ENCODE measurements around the gene MRPL55. TPM values are rescaled to one million over a fixed set of nuclear protein-coding genes. Genes with fewer than 3 reads are reported as not detected.
A peak's percentile ranks its signal among the peaks of the same experiment; 100 is the strongest.

The MRPL55 gene
- total RNA-seq, 2 experiments from 2014 or later, result 45.5 TPM

DNA sequence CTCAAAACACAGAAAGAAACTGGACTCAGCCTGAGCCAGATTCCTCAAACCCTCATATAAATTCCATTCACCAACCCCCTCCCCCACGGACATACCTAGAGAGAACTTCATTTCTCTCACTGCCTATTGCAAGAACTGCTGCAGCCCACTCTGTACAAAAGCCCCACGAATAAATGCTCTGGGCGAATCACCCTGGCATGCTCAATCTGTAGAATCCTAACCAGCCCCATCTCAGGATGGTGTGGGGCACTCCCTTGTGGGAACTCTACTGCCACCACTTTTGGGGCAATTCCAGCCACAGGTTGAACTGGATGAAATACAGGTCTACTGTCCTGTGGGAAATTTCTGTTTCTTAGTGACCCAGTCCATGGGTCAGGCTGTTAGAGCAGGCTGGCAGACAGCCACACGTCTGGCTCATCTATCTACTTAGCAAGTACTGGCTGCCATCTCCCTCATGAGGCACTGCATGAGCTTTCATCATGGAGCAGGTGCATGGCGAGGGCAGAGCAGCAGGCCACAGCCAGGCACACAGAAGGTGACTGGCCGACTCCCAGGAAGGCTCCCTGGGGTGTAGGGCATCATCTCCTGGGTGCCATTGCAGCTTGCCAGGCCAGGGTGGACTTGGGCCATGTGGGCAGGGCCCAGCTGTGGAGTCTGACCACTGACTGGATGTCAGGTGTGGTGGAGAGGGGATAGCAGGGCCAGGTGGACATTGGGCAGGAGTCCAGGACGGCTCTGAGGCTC is 4.4 kb downstream of the MRPL55 start:
- CTCF ChIA-PET, result interaction anchor here (1.1 kb wide), 1 partner anchor 101 kb away, joined by 3 read pairs; no protein-coding TSS in a partner anchor
- peak overlapping the region; percentile 46 for H3K27ac Mint-ChIP-seq
- intact Hi-C loops (cut with micrococcal nuclease), result no loop called here
- peaks cover 14% of the 10 kb centered on the region for H3K36me3 Mint-ChIP-seq (ENCODE audit: low read depth)
- peaks cover 37% of the 10 kb centered on the region for H3K4me1 Mint-ChIP-seq (ENCODE audit: low read depth)
- no peaks in the 10 kb centered on the region for H3K9me3 Mint-ChIP-seq
- peak overlapping the region; percentile 92 for H3K4me3 Mint-ChIP-seq
- no peaks in the 10 kb centered on the region for H3K27me3 Mint-ChIP-seq (ENCODE audit: low read depth)
- DNase-seq, result no peak

DNA sequence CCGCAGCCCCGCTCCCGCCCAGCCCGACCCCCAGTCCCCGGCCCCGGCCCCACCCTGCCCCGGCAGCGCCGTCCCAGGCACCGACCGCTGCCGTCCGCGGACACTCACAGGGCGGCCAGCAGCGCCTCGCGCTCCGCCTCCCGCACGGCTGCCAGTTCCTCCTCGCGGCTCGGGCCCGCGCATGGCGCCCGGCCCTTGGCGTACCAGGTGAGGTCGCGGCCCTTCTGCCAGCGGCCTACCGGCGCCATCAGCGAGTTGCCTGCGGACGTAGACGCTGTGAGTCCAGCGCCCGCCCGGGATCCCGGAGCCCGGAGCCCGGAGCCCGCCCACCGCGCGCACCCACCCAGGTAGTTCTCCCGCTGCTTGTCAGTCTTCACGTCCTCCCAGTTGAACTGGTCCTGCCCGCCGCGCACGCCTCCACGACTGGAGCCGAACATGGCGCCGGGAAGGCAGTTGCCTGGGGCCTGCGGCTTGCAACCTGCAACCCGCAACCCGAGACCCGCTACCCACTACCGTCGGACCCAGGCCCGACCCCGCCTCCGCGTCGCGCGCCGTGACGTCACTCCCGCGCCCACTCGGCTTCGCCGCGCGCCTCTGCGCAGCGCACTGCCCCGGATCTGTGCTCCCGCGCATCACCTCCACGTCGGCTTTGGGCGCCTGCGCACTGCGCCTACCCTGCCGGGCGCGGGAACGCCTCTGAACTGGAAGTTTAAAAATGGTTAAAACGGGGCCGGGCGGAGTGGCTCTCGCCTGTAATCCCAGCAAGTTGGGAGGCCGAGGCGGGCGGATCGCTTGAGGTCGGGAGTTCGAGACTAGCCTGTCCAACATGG is 6.1 kb downstream of the MRPL55 start, which contains the start of gene C1orf35:
C1orf35 (minus strand) TSS at position 535 of the 830 bp plus-strand sequence; CDS start at position 437, 98 bp downstream.
- intact Hi-C loops (cut with micrococcal nuclease), result loop anchor here (1.0 kb wide), 5 partner anchors 21 to 104 kb away; partner anchors contain the start of genes ARF1 and GUK1
- peak within 1 kb of the TSS; percentile 87 for H3K27ac Mint-ChIP-seq
- CTCF ChIA-PET, result interaction anchor here (1.1 kb wide), 1 partner anchor 100 kb away, joined by 3 read pairs; no protein-coding TSS in a partner anchor
- H3K36me3 Mint-ChIP-seq (ENCODE audit: low read depth), result peaks cover 17% of the 10 kb centered on the region
- no peaks in the 10 kb centered on the region for H3K9me3 Mint-ChIP-seq
- H3K4me3 Mint-ChIP-seq, result peak within 1 kb of the TSS; percentile 92
- peaks cover 28% of the 10 kb centered on the region for H3K4me1 Mint-ChIP-seq (ENCODE audit: low read depth)
- H3K27me3 Mint-ChIP-seq (ENCODE audit: low read depth), result no peaks in the 10 kb centered on the region
- peak; percentile 96 for DNase-seq

DNA sequence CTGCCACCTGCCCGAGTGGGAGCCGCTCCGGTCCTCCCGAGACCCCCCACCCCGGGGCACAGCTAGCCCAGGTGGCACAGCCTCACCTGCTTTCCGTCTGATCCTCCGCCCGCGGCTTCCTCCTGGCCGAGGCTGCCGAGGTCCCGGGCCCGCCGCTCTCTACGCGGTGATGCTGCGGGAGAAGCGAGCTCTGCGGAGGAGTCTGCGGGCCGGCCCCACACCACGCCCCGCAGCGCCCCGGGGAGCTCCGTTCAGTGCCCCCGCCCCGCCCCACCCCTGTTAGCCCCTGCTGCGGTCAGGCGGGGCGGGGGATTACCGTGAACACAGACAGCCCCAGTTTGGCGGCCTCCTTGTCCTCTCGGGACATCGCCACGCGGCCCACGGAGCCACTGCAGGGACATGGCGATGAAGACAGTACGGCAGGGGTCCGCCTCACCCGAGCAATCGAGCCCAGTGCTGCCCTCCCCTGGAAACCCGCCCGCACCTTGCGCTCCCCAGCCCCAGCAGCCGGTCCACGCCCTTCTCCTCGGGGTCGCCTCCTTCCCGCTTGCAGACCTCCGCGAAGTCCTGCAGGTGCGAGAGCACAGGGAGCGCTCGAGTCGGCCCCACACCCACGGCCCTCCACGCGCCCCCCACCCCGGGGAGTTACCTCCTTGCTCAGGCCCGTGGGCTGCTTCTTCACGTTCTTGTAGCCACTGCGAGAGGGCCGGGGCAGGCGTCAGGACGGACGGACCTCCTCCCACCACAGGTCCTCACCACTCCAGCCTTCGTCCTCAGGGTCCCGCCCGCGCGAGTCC is 6.9 kb downstream of the MRPL55 start:
- CTCF ChIA-PET, result no interaction called here
- H3K4me1 Mint-ChIP-seq (ENCODE audit: low read depth), result peaks cover 20% of the 10 kb centered on the region
- peaks cover 22% of the 10 kb centered on the region for H3K36me3 Mint-ChIP-seq (ENCODE audit: low read depth)
- DNase-seq, result peak; percentile 68
- peak overlapping the region; percentile 92 for H3K4me3 Mint-ChIP-seq
- H3K27me3 Mint-ChIP-seq (ENCODE audit: low read depth), result no peaks in the 10 kb centered on the region
- no peaks in the 10 kb centered on the region for H3K9me3 Mint-ChIP-seq
- intact Hi-C loops (cut with micrococcal nuclease), result loop anchor here (1.0 kb wide), 1 partner anchor 39 kb away; no protein-coding TSS in a partner anchor
- H3K27ac Mint-ChIP-seq, result peak overlapping the region; percentile 18

DNA sequence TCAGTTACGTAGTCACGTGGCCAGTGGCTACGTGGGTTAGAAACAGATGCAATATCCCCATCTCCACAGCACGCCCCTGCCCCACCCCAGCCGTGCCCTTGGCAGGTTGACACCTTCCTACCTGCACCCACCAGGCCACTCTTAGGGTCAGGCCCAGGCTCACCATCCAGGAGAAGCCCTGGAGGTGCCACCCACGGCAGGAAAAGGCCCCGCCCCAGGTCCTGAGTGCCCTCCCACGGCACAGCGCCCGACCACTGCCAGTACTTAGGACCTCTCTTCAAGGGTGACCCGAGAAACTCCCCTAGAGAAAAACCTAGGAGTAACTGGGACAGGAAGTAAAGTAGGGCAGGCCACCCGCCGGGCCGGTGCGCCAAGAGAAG is 7.5 kb downstream of the MRPL55 start:
- H3K36me3 Mint-ChIP-seq (ENCODE audit: low read depth), result peaks cover 22% of the 10 kb centered on the region
- H3K27ac Mint-ChIP-seq, result peak overlapping the region; percentile 79
- no peaks in the 10 kb centered on the region for H3K9me3 Mint-ChIP-seq
- H3K4me1 Mint-ChIP-seq (ENCODE audit: low read depth), result peaks cover 20% of the 10 kb centered on the region
- DNase-seq, result no peak
- CTCF ChIA-PET, result no interaction called here
- intact Hi-C loops (cut with micrococcal nuclease), result no loop called here
- no peaks in the 10 kb centered on the region for H3K27me3 Mint-ChIP-seq (ENCODE audit: low read depth)
- peak overlapping the region; percentile 65 for H3K4me3 Mint-ChIP-seq

DNA sequence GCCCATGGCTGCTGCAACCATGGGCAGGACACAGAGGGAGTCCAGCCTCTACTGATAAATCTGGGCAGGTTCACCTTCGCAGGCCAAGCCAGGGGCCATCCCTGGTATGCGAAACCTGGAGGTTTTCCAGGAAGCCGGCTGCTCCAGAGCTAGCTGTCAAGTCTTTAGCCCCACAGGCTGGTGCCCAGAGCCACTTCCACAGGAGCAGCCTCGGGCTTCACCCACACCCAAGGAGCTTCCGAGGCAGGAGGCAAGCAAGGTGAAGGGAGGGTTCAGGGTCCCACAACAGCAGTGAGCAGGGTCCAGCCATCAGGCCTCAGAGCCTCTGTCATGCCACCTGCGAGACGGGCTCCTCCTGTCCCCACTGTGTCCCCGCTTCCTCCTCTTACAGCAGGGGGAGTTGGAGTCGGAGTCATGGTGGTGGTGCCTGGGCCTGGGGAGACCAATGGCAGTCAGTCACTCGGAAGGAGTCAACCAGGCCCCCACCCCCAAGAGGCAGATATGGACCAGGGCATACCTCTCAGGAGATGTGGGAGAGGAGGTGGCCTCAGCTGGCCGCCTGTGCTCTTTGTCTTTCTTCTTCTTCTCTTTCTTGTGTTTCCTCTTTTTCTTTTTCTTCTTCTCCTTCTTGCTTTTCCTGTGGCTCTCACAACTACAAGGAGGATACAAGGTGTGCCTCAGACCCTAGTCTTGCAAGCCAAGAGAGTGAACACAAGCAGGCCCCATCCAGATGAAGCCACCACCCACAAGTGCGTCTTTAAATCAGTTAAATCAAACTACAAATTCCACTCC is 8.1 kb downstream of the MRPL55 start:
- no peaks in the 10 kb centered on the region for H3K27me3 Mint-ChIP-seq (ENCODE audit: low read depth)
- no peaks in the 10 kb centered on the region for H3K9me3 Mint-ChIP-seq
- CTCF ChIA-PET, result no interaction called here
- no peak for DNase-seq
- H3K36me3 Mint-ChIP-seq (ENCODE audit: low read depth), result peaks cover 25% of the 10 kb centered on the region
- peak overlapping the region; percentile 65 for H3K4me3 Mint-ChIP-seq
- peaks cover 20% of the 10 kb centered on the region for H3K4me1 Mint-ChIP-seq (ENCODE audit: low read depth)
- H3K27ac Mint-ChIP-seq, result peak overlapping the region; percentile 79
- intact Hi-C loops (cut with micrococcal nuclease), result no loop called here

DNA sequence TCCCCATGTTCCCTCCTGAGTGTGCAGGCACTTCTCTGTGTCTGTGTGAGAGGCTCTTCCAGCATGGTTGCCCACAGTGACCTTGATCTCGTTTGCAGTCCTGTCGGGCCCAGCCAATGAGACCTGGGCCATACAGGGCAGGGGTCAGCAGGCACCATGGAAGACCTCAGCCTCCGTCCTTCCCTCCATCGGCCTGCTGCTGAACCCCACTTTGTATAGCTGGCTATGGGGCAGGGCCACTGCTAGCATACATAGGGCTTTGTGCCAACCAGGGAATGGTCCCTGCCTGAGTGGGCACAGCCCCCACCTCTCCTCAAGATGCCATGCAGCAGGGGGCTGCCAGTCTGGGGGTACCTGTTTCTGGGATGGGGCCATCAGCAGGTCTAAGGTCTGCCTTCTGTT is 9.8 kb downstream of the MRPL55 start:
- CTCF ChIA-PET, result interaction anchor here (1.7 kb wide), 1 partner anchor 9 kb away, joined by 4 read pairs; no protein-coding TSS in a partner anchor
- H3K27ac Mint-ChIP-seq, result no peak overlapping the region

DNA sequence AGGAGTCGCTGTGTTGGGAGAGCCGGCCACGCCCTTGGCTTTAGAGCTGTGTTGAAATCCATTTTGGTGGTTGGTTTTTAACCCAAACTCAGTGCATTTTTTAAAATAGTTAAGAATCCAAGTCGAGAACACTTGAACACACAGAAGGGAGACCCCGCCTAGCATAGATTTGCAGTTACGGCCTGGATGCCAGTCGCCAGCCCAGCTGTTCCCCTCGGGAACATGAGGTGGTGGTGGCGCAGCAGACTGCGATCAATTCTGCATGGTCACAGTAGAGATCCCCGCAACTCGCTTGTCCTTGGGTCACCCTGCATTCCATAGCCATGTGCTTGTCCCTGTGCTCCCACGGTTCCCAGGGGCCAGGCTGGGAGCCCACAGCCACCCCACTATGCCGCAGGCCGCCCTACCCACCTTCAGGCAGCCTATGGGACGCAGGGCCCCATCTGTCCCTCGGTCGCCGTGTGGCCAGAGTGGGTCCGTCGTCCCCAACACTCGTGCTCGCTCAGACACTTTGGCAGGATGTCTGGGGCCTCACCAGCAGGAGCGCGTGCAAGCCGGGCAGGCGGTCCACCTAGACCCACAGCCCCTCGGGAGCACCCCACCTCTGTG is 10.7 kb downstream of the MRPL55 start:
- H3K4me1 Mint-ChIP-seq (ENCODE audit: low read depth), result peaks cover 24% of the 10 kb centered on the region
- CTCF ChIA-PET, result interaction anchor here (1.7 kb wide), 1 partner anchor 8 kb away, joined by 4 read pairs; no protein-coding TSS in a partner anchor
- H3K9me3 Mint-ChIP-seq, result peaks cover 14% of the 10 kb centered on the region
- DNase-seq, result no peak
- H3K27me3 Mint-ChIP-seq (ENCODE audit: low read depth), result no peaks in the 10 kb centered on the region
- peaks cover 42% of the 10 kb centered on the region for H3K36me3 Mint-ChIP-seq (ENCODE audit: low read depth)
- H3K27ac Mint-ChIP-seq, result no peak overlapping the region
- intact Hi-C loops (cut with micrococcal nuclease), result no loop called here
- no peak overlapping the region for H3K4me3 Mint-ChIP-seq

More for the DNA sequence above, 9.8 kb downstream of the MRPL55 start:
- H3K9me3 Mint-ChIP-seq, result peaks cover 9% of the 10 kb centered on the region
- H3K27me3 Mint-ChIP-seq (ENCODE audit: low read depth), result no peaks in the 10 kb centered on the region
- H3K4me3 Mint-ChIP-seq, result no peak overlapping the region
- DNase-seq, result no peak
- H3K4me1 Mint-ChIP-seq (ENCODE audit: low read depth), result peaks cover 31% of the 10 kb centered on the region
- peaks cover 37% of the 10 kb centered on the region for H3K36me3 Mint-ChIP-seq (ENCODE audit: low read depth)
- intact Hi-C loops (cut with micrococcal nuclease), result no loop called here

DNA sequence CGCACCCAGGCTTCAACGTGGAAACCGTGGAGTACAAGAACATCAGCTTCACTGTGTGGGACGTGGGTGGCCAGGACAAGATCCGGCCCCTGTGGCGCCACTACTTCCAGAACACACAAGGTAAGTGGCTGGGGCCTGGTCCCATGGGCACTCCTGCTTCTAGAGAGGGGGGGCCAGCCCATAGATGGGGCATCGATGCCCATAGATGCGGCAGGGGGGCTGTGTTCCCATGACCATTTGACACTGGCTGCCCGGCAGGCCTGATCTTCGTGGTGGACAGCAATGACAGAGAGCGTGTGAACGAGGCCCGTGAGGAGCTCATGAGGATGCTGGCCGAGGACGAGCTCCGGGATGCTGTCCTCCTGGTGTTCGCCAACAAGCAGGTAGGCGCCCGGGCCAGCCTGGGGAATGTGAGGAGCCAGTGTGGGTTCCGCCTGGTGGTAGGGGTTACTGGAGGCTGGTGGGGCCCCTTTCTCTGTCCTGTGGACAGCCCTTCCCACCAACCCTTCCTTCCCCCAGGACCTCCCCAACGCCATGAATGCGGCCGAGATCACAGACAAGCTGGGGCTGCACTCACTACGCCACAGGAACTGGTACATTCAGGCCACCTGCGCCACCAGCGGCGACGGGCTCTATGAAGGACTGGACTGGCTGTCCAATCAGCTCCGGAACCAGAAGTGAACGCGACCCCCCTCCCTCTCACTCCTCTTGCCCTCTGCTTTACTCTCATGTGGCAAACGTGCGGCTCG is 11.6 kb downstream of the MRPL55 start:
- no peak overlapping the region for H3K27ac Mint-ChIP-seq
- peaks cover 47% of the 10 kb centered on the region for H3K36me3 Mint-ChIP-seq (ENCODE audit: low read depth)

DNA sequence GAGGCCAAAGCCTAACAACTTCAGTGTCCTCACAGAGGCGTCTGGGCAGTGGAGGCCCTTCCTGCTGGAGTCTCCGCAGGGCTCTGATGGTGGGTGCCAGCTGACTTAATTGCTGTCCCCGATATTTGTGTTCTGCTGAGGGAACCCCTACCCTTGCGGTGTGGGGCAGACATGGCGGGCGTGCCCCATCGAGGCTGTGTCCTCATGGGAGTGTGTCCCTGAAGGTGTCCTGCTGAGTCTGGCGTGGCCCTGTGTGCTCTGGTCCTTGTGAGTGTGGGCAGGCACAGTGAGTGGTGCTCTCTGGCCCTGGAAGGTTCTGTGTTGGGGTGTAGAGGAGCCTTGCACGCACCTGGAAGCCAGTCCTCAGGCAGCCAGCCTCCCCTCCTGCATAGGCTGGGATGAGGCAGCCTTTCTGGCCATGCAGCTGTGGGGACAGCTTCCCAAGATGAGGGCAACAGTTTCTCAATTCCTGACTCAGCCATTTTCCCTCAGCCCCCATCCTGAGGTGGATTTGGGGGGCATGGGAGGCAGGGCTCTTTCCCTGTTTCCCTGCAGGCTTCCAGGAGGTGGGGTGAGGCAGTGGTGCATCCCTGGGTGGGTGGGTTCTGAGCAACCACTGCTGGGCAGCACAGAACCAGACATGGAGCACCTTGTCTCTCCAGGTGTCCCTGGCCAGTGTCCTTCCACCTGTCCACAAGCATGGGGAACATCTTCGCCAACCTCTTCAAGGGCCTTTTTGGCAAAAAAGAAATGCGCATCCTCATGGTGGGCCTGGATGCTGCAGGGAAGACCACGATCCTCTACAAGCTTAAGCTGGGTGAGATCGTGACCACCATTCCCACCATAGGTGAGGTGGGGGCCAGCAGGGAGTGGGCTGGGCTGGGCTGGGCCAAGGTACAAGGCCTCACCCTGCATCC is 12.4 kb downstream of the MRPL55 start:
- Mint-ChIP-seq H3K4me3 (no peak overlapping the region), H3K36me3 (ENCODE audit: low read depth) (peaks cover 54% of the 10 kb centered on the region)
- CTCF ChIA-PET, result interaction anchor here (1.0 kb wide), 1 partner anchor 9 kb away, joined by 4 read pairs; no protein-coding TSS in a partner anchor

More for the DNA sequence above, 11.6 kb downstream of the MRPL55 start:
- CTCF ChIA-PET, result interaction anchor here (0.6 to 1.0 kb wide), 2 partner anchors 10 to 121 kb away, joined by 4 read pairs; no protein-coding TSS in a partner anchor
- DNase-seq, result peak; percentile 2
- H3K4me1 Mint-ChIP-seq (ENCODE audit: low read depth), result peaks cover 22% of the 10 kb centered on the region
- no peak overlapping the region for H3K4me3 Mint-ChIP-seq
- intact Hi-C loops (cut with micrococcal nuclease), result no loop called here
- peaks cover 14% of the 10 kb centered on the region for H3K9me3 Mint-ChIP-seq
- H3K27me3 Mint-ChIP-seq (ENCODE audit: low read depth), result no peaks in the 10 kb centered on the region

DNA sequence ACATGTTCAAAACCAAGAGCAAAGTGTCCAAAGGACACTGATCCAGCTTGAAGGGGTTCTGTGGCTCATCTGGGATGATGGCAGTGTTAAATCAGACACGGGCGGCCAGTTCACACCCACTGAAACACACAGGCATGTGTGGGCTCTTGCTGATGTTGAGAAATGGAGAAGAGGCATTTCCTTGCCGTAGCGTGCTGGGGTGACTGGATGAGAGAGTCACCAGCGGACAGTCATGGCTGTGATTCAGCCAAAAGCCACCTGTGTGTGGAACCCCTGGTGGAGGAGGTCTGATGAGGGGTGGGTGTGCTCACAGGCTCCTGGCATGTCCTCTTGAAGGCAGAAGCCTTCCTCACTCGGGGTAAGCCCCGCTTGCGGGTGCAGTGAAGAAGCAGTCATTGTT is 13.2 kb downstream of the MRPL55 start:
- Mint-ChIP-seq H3K9me3 (peaks cover 15% of the 10 kb centered on the region), H3K4me1 (ENCODE audit: low read depth) (peaks cover 30% of the 10 kb centered on the region), H3K4me3 (no peak overlapping the region), H3K27me3 (ENCODE audit: low read depth) (no peaks in the 10 kb centered on the region), H3K36me3 (ENCODE audit: low read depth) (peaks cover 57% of the 10 kb centered on the region), H3K27ac (no peak overlapping the region)
- intact Hi-C loops (cut with micrococcal nuclease), result no loop called here
- no peak for DNase-seq
- CTCF ChIA-PET, result no interaction called here

More for the DNA sequence above, 12.4 kb downstream of the MRPL55 start:
- intact Hi-C loops (cut with micrococcal nuclease), result no loop called here
- Mint-ChIP-seq H3K27me3 (ENCODE audit: low read depth) (no peaks in the 10 kb centered on the region), H3K9me3 (peaks cover 15% of the 10 kb centered on the region), H3K27ac (no peak overlapping the region), H3K4me1 (ENCODE audit: low read depth) (peaks cover 29% of the 10 kb centered on the region)
- DNase-seq, result peak; percentile 3

All from activated naive CD4-positive, alpha-beta T cell treated with anti-CD3 and anti-CD28 coated beads for 36 hours (primary cell).